Loucy (cell line): ENCODE results near the gene KCNT2.

Experiments used
- H2AFZ ChIP-seq: fragments of 200-600 bp; sonication (generic); 2 replicates; pipeline ENCODE4 v1.6.0; 2016; ENCODE audit warnings: antibody characterized with exemption, mild to moderate bottlenecking, low read length, moderate library complexity
- H3F3A ChIP-seq: fragments of 200-600 bp; 2 replicates; pipeline ENCODE4 v1.6.0; 2016; ENCODE audit warnings: antibody characterized with exemption, low read depth, mild to moderate bottlenecking
- H3K27me3 ChIP-seq: fragments of 200-600 bp; sonication (generic); 2 replicates; pipeline ENCODE4 v1.6.1; 2014; ENCODE audit warnings: low read length, mild to moderate bottlenecking; ENCODE audit not compliant: insufficient read depth, poor library complexity, severe bottlenecking
- H3K36me3 ChIP-seq: fragments of 200-600 bp; sonication (generic); 2 replicates; pipeline ENCODE4 v1.6.1; 2016; ENCODE audit warnings: low read length; ENCODE audit not compliant: insufficient read depth
- H3K4me1 ChIP-seq: fragments of 200-600 bp; sonication (generic); 2 replicates; pipeline ENCODE4 v1.5.1; 2014; ENCODE audit warnings: low read length, mild to moderate bottlenecking; ENCODE audit not compliant: insufficient read depth, poor library complexity, severe bottlenecking
- H3K4me2 ChIP-seq: fragments of 200-600 bp; sonication (generic); 2 replicates; pipeline ENCODE4 v1.6.0; 2014; ENCODE audit warnings: antibody characterized with exemption, low read length, low read depth, mild to moderate bottlenecking; ENCODE audit not compliant: poor library complexity, severe bottlenecking
- H3K4me3 ChIP-seq: fragments of 200-600 bp; sonication (generic); 2 replicates; pipeline ENCODE4 v1.5.1; 2014; ENCODE audit warnings: low read length, mild to moderate bottlenecking, mixed read lengths; ENCODE audit not compliant: poor library complexity, severe bottlenecking
- H3K79me2 ChIP-seq: fragments of 200-600 bp; sonication (generic); 2 replicates; pipeline ENCODE4 v1.6.1; 2014; ENCODE audit warnings: low read length; ENCODE audit not compliant: insufficient read depth
- H3K9ac ChIP-seq: fragments of 200-600 bp; sonication (generic); 2 replicates; pipeline ENCODE4 v1.6.0; 2014; ENCODE audit warnings: mild to moderate bottlenecking, low read depth, low read length, moderate library complexity; ENCODE audit not compliant: poor library complexity, severe bottlenecking
- H3K9me2 ChIP-seq: fragments of 200-600 bp; sonication (generic); replicated peaks from 2 replicates; pipeline ENCODE4 v1.6.1; 2016; ENCODE audit warnings: low read depth, low read length, mixed read lengths
- H3K9me3 ChIP-seq: fragments of 200-600 bp; sonication (generic); 2 replicates; pipeline ENCODE4 v1.6.1; 2014; ENCODE audit warnings: mild to moderate bottlenecking, antibody characterized with exemption, low read length, low read depth; ENCODE audit not compliant: insufficient read depth
- H4K20me1 ChIP-seq: fragments of 200-600 bp; sonication (generic); 2 replicates; pipeline ENCODE4 v1.6.0; 2014; ENCODE audit warnings: antibody characterized with exemption, low read length, mild to moderate bottlenecking; ENCODE audit not compliant: insufficient read depth, poor library complexity, severe bottlenecking
- CTCF ChIP-seq: fragments of 200-600 bp; sonication (generic); conservative IDR thresholded peaks from 2 replicates; pipeline ENCODE4 v1.5.1; 2014; ENCODE audit warnings: mild to moderate bottlenecking, antibody characterized with exemption, low read length
- EZH2phosphoT487 ChIP-seq: fragments of 200-600 bp; IDR thresholded peaks from 2 replicates; pipeline ENCODE4 v1.6.1; 2018; ENCODE audit warnings: antibody characterized with exemption, mild to moderate bottlenecking, moderate library complexity, borderline replicate concordance

Gene KCNT2

DNA sequence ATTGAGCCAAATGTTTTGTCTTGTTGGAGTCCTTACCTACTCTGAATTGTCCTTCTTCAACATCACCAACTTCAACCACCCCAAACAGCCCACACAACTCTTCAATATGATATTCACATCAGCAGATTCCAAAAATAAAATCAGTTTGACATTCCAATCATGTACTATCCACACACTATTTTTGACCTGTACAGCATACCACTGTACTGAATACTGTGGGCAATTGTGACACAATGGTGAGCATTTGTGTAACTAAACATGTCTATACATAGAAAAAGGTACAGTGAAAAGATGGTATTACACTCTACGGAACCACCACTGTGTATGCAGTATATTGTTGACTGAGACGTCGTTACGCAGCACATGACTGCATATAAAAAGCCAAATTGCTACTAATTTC, 223.1 kb downstream of the KCNT2 start:
- Histone ChIP-seq H3K4me1 (no peaks in the 10 kb centered on the region), H3K9me3 (no peaks in the 10 kb centered on the region), H3K79me2 (no peaks in the 10 kb centered on the region), H3K4me2 (no peak overlapping the region), H3K9me2 (no peaks in the 10 kb centered on the region), H3F3A (no peaks in the 10 kb centered on the region), H3K9ac (no peak overlapping the region), H3K36me3 (no peaks in the 10 kb centered on the region), H4K20me1 (no peaks in the 10 kb centered on the region), H3K27me3 (no peaks in the 10 kb centered on the region), H3K4me3 (no peak overlapping the region), H2AFZ (no peak overlapping the region)
- no peak for TF ChIP-seq CTCF
- TF ChIP-seq EZH2phosphoT487, result no peak

GRCh38 chr1:196382383-196382782, 225.9 kb downstream of the KCNT2 start:
- H3K9me3 ChIP-seq, result no peaks in the 10 kb centered on the region
- no peak overlapping the region for H2AFZ ChIP-seq
- TF ChIP-seq EZH2phosphoT487, result no peak
- no peak for TF ChIP-seq CTCF
- H3K9me2 ChIP-seq, result no peaks in the 10 kb centered on the region
- H3K27me3 ChIP-seq, result no peaks in the 10 kb centered on the region
- H3K4me3 ChIP-seq, result no peak overlapping the region
- no peaks in the 10 kb centered on the region for H4K20me1 ChIP-seq
- no peaks in the 10 kb centered on the region for H3K4me1 ChIP-seq
- H3K36me3 ChIP-seq, result no peaks in the 10 kb centered on the region
- no peak overlapping the region for H3K4me2 ChIP-seq
- H3K79me2 ChIP-seq, result no peaks in the 10 kb centered on the region
- H3K9ac ChIP-seq, result no peak overlapping the region
- H3F3A ChIP-seq, result no peaks in the 10 kb centered on the region

DNA sequence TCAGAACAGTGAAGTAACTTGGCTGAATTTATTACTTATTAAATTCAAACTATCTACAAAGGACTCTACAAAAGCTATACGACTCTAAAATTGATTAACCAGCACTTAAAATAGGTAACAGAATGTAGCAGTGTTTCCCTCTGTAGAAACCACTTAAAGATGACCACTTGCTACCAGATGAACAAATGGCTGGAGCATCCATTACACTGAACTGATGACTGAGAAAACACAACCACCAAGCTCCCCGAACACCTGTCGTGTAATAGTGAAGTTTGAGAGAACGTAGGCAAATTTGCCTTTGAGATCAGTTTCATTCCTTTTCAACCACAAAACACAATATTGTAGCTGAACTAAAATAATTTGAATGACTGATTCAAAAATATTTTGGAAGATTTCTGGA, 226.7 kb downstream of the KCNT2 start:
- no peaks in the 10 kb centered on the region for H3K9me3 ChIP-seq
- no peak overlapping the region for H3K4me3 ChIP-seq
- H3K9ac ChIP-seq, result no peak overlapping the region
- no peaks in the 10 kb centered on the region for H3K9me2 ChIP-seq
- peaks cover 4% of the 10 kb centered on the region for H3K4me1 ChIP-seq
- H3K36me3 ChIP-seq, result no peaks in the 10 kb centered on the region
- H3K27me3 ChIP-seq, result no peaks in the 10 kb centered on the region
- H3F3A ChIP-seq, result no peaks in the 10 kb centered on the region
- no peaks in the 10 kb centered on the region for H3K79me2 ChIP-seq
- no peaks in the 10 kb centered on the region for H4K20me1 ChIP-seq
- H2AFZ ChIP-seq, result no peak overlapping the region
- no peak for TF ChIP-seq CTCF
- TF ChIP-seq EZH2phosphoT487, result no peak
- H3K4me2 ChIP-seq, result no peak overlapping the region
